Myocyte (in vitro differentiated cells): ENCODE data around the gene YWHAQ. TPM values are rescaled to one million over a fixed set of nuclear protein-coding genes. Genes with fewer than 3 reads are reported as not detected.
"Not testable (repeated sequence)": the region's sequence is repeated elsewhere in the genome, so short reads cannot be mapped to it uniquely, and the experiment has no call there.

Experiments
- DNase-seq: peaks from one replicate; pipeline ENCODE4 v3.0.0-alpha.2; 2012; ENCODE audit warnings: low read depth
- total RNA-seq: library from RNA; depleted of rRNA; stranded (reverse); fragments of >200 nt; gene quantifications from 2 replicates; pipeline ENCODE4 v1.2.3, GENCODE V29; 2014

Gene YWHAQ
- total RNA-seq, 1 donor from 2014 or later = 222 TPM

GRCh38 chr2:9631878-9632700, 1.3 kb upstream of the YWHAQ start:
- DNase-seq = peak; percentile 93

- no peak for DNase-seq
Observed at GRCh38 chr2:9631553-9631819, 689 bp upstream of the YWHAQ start.

GRCh38 chr2:9630117-9630735, 571 bp downstream of the YWHAQ start:
- DNase-seq = peak; percentile 81

GRCh38 chr2:9629222-9630116, 1.3 kb downstream of the YWHAQ start:
- DNase-seq = peak; percentile 56

- no peak for DNase-seq
Observed at GRCh38 chr2:9627310-9627709, 3.5 kb downstream of the YWHAQ start.

- no peak for DNase-seq
Observed at GRCh38 chr2:9623151-9623550, 7.6 kb downstream of the YWHAQ start.

- DNase-seq = not testable (repeated sequence)
Observed at GRCh38 chr2:9621655-9622054, 9.1 kb downstream of the YWHAQ start.

- no peak for DNase-seq
Observed at GRCh38 chr2:9618410-9618809, 12.4 kb downstream of the YWHAQ start.

- no peak for DNase-seq
Observed at GRCh38 chr2:9617749-9618148, 13.0 kb downstream of the YWHAQ start.

GRCh38 chr2:9617296-9617695, 13.5 kb downstream of the YWHAQ start:
- DNase-seq = no peak

- no peak for DNase-seq
Observed at GRCh38 chr2:9614562-9614961, 16.2 kb downstream of the YWHAQ start.

GRCh38 chr2:9613291-9613690, 17.5 kb downstream of the YWHAQ start:
- DNase-seq = peak; percentile 53

GRCh38 chr2:9611549-9611912, 19.3 kb downstream of the YWHAQ start:
- DNase-seq = not testable (repeated sequence)

GRCh38 chr2:9610781-9611548, 19.8 kb downstream of the YWHAQ start:
- DNase-seq = no peak

GRCh38 chr2:9608491-9608890, 22.3 kb downstream of the YWHAQ start:
- DNase-seq = not testable (repeated sequence)

- DNase-seq = no peak
Observed at GRCh38 chr2:9602412-9602811, 28.4 kb downstream of the YWHAQ start.

- DNase-seq = no peak
Observed at GRCh38 chr2:9601397-9601796, 29.4 kb downstream of the YWHAQ start.

- no peak for DNase-seq
Observed at GRCh38 chr2:9599430-9599829, 31.4 kb downstream of the YWHAQ start.

GRCh38 chr2:9596621-9597311, 34.0 kb downstream of the YWHAQ start:
- no peak for DNase-seq

GRCh38 chr2:9595746-9596145, 35.1 kb downstream of the YWHAQ start:
- DNase-seq = no peak

GRCh38 chr2:9595256-9595655, 35.5 kb downstream of the YWHAQ start:
- peak; percentile 60 for DNase-seq
